Suprapubic skin (tissue), 3 donors: ENCODE results near the gene DNAJC5.

ENCODE experiments used
- CTCF ChIP-seq, 2 donors: fragments of 200-600 bp in 1 of 2; fragments of 450-650 bp in 1 of 2; sonication (generic) in 1 of 2; IDR thresholded peaks; one replicate each; pipeline ENCODE4 v1.5.1; 2016 to 2019; ENCODE audit warnings: antibody characterized with exemption in 2 of 2, mild to moderate bottlenecking in 1 of 2, moderate library complexity in 1 of 2
- POLR2A ChIP-seq, 2 donors: fragments of 450-650 bp; IDR thresholded peaks; one replicate each; pipeline ENCODE4 v1.6.1; 2017; ENCODE audit warnings: antibody characterized with exemption in 2 of 2, mild to moderate bottlenecking in 2 of 2, moderate library complexity in 2 of 2

GRCh38 chr20:63900413-63900812, 5.5 kb downstream of the DNAJC5 start:
- TF ChIP-seq CTCF (IDR thresholded peaks at IDR 0.05) (no peak), POLR2A (IDR thresholded peaks at IDR 0.05) (no peak)
